HepG2 (cell line): ENCODE results near the gene SUN5. TPM values are rescaled to one million over a fixed set of nuclear protein-coding genes. Genes with fewer than 3 reads are reported as not detected.
A peak's percentile ranks its signal among the peaks of the same experiment; 100 is the strongest.

ENCODE experiments used
- AGO2 ChIP-seq: fragments of 200-400 bp; formaldehyde crosslinking; optimal IDR thresholded peaks from 2 replicates; pipeline ENCODE3; 2017; ENCODE audit warnings: mild to moderate bottlenecking, low read depth, low read length, moderate library complexity
- POLR2AphosphoS2 ChIP-seq: IDR thresholded peaks from 2 replicates; pipeline ENCODE4 v1.6.1; 2011; ENCODE audit warnings: low read depth, low read length, improper control_type of control experiment
- PTBP1 ChIP-seq: fragments of 200-400 bp; formaldehyde crosslinking; IDR thresholded peaks from 2 replicates; pipeline ENCODE4 v1.6.1; 2018; ENCODE audit warnings: low read length, low read depth; ENCODE audit not compliant: poor library complexity, severe bottlenecking
- SMYD3 ChIP-seq: sonication (generic); formaldehyde crosslinking; IDR thresholded peaks from 2 replicates; pipeline ENCODE4 v1.8.1; 2023; ENCODE audit warnings: mild to moderate bottlenecking, missing genetic modification reagents
- TARDBP ChIP-seq: sonication (generic); formaldehyde crosslinking; IDR thresholded peaks from 2 replicates; pipeline ENCODE4 v1.8.0; 2022; ENCODE audit warnings: mild to moderate bottlenecking, missing genetic modification reagents
- U2AF1 ChIP-seq: fragments of 200-400 bp; formaldehyde crosslinking; optimal IDR thresholded peaks from 2 replicates; pipeline ENCODE3; 2017; ENCODE audit warnings: mild to moderate bottlenecking, low read depth, low read length
- YY1 ChIP-seq: IDR thresholded peaks from 2 replicates; pipeline ENCODE4 v1.6.1; 2011; ENCODE audit warnings: low read length, low read depth, moderate library complexity, mild to moderate bottlenecking; ENCODE audit not compliant: insufficient read depth, insufficient replicate concordance
- ZBTB20 ChIP-seq: sonication (generic); formaldehyde crosslinking; IDR thresholded peaks from 2 replicates; pipeline ENCODE4 v1.8.1; 2023; ENCODE audit warnings: missing genetic modification reagents, low read depth, mild to moderate bottlenecking, borderline replicate concordance
- ZFP62 ChIP-seq: sonication (generic); formaldehyde crosslinking; IDR thresholded peaks from 2 replicates; pipeline ENCODE4 v1.4.0; 2020; ENCODE audit warnings: missing genetic modification reagents
- ZNF772 ChIP-seq: sonication (generic); formaldehyde crosslinking; IDR thresholded peaks from 2 replicates; pipeline ENCODE4 v1.5.0; 2020; ENCODE audit warnings: mild to moderate bottlenecking, missing genetic modification reagents
- ZNF788 ChIP-seq: sonication (generic); formaldehyde crosslinking; IDR thresholded peaks from 2 replicates; pipeline ENCODE4 v1.5.0; 2020; ENCODE audit warnings: mild to moderate bottlenecking, missing genetic modification reagents, borderline replicate concordance
- polyA plus RNA-seq, 8 experiments: library from polyadenylated mRNA; depleted of rRNA in 3 of 8; stranded (reverse) in 7 of 8; unstranded in 1 of 8; fragments of >200 nt; fragmentation: Illumina TruSeq in 4 of 8; extraction: Trizol in 4 of 8; gene quantifications; 2 replicates each; pipeline versions ENCODE4 v1.2.1 to v1.2.3, GENCODE V29; 2011 to 2016; ENCODE audit warnings: low read depth in 4 of 8, missing spikeins in 1 of 8, mixed read lengths in 1 of 8; ENCODE audit not compliant: insufficient read depth in 1 of 8
- total RNA-seq, 5 experiments: library from RNA; depleted of rRNA; stranded (reverse); fragments of >200 nt; fragmentation: Illumina TruSeq; extraction: Trizol; gene quantifications; 2 replicates each; pipeline ENCODE4 v1.2.3, GENCODE V29; 2016; ENCODE audit warnings: low read depth in 1 of 5
- TF ChIP-seq, protein P1 (sequence below): sonication (generic); formaldehyde crosslinking; IDR thresholded peaks from 2 replicates; pipeline ENCODE4 v1.5.0; 2020; ENCODE audit warnings: mild to moderate bottlenecking, missing genetic modification reagents
- TF ChIP-seq, protein P2 (sequence below): IDR thresholded peaks from 2 replicates; pipeline ENCODE4 v1.6.1; 2016; ENCODE audit warnings: low read depth, missing genetic modification reagents, missing compliant biosample characterization
- TF ChIP-seq, protein P3 (sequence below): sonication (generic); formaldehyde crosslinking; IDR thresholded peaks from 2 replicates; pipeline ENCODE4 v1.5.1; 2020; ENCODE audit warnings: missing genetic modification reagents, mild to moderate bottlenecking, borderline replicate concordance
- TF ChIP-seq, protein P4 (sequence below): sonication (generic); formaldehyde crosslinking; IDR thresholded peaks from 2 replicates; pipeline ENCODE4 v1.9.0; 2021; ENCODE audit warnings: missing genetic modification reagents, borderline replicate concordance

SUN5 gene
- total and polyA plus RNA-seq, 2 of the 13 experiments (the other 11 are each of a cell fraction or from before 2014, with no cell fraction given), result not detected

DNA sequence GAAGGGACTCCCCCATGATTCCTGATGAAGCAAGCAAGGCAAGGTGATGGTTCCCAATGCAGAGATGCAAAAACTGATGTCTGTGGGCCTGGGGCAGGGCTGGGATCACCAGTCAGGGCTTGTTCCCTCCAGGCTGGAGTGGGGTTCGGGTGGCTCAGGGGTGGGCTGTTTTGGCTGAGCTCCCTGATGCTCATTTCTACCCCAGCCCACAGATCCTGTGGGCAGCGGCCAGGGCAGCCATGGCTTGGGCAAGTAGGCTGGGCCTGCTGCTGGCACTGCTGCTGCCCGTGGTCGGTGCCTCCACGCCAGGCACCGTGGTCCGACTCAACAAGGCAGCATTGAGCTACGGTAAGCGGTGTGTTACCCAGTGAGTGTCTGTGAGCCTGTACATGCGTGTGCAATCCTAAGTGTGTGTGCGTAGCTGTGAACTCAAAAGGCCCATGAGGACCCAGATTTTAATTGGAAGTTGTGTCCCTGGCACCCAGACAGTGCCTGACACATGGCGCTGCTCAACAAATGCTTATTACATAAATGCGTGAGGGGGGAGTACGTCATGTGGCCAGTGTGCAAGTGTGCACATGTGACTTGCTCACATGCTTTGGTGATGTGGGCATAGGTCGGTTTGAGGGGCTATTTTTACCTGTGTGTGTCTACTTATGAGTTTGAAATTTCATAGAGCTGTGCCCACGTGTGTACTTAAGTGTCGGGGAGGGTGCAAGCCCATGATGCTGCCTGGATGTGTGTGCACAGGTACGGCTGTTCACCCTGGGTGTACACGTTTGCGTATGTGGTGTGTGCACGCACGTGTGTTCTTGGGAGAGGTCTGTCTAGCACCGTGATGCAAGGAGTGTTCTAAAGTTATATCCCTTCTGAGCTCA lies 4.3 kb upstream of the SUN5 start (continued):
- TF ChIP-seq, protein P1, sequence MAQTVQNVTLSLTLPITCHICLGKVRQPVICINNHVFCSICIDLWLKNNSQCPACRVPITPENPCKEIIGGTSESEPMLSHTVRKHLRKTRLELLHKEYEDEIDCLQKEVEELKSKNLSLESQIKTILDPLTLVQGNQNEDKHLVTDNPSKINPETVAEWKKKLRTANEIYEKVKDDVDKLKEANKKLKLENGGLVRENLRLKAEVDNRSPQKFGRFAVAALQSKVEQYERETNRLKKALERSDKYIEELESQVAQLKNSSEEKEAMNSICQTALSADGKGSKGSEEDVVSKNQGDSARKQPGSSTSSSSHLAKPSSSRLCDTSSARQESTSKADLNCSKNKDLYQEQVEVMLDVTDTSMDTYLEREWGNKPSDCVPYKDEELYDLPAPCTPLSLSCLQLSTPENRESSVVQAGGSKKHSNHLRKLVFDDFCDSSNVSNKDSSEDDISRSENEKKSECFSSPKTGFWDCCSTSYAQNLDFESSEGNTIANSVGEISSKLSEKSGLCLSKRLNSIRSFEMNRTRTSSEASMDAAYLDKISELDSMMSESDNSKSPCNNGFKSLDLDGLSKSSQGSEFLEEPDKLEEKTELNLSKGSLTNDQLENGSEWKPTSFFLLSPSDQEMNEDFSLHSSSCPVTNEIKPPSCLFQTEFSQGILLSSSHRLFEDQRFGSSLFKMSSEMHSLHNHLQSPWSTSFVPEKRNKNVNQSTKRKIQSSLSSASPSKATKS (CRISPR knock-in tag), result no peak
- TF ChIP-seq ZNF788 (CRISPR knock-in tag), result no peak
- peak; percentile 97 for TF ChIP-seq AGO2
- TF ChIP-seq SMYD3 (CRISPR knock-in tag), result no peak
- TF ChIP-seq ZNF772, result no peak; the same call in 1 of the 2 replicates
- no peak for TF ChIP-seq YY1
- TF ChIP-seq, protein P2, sequence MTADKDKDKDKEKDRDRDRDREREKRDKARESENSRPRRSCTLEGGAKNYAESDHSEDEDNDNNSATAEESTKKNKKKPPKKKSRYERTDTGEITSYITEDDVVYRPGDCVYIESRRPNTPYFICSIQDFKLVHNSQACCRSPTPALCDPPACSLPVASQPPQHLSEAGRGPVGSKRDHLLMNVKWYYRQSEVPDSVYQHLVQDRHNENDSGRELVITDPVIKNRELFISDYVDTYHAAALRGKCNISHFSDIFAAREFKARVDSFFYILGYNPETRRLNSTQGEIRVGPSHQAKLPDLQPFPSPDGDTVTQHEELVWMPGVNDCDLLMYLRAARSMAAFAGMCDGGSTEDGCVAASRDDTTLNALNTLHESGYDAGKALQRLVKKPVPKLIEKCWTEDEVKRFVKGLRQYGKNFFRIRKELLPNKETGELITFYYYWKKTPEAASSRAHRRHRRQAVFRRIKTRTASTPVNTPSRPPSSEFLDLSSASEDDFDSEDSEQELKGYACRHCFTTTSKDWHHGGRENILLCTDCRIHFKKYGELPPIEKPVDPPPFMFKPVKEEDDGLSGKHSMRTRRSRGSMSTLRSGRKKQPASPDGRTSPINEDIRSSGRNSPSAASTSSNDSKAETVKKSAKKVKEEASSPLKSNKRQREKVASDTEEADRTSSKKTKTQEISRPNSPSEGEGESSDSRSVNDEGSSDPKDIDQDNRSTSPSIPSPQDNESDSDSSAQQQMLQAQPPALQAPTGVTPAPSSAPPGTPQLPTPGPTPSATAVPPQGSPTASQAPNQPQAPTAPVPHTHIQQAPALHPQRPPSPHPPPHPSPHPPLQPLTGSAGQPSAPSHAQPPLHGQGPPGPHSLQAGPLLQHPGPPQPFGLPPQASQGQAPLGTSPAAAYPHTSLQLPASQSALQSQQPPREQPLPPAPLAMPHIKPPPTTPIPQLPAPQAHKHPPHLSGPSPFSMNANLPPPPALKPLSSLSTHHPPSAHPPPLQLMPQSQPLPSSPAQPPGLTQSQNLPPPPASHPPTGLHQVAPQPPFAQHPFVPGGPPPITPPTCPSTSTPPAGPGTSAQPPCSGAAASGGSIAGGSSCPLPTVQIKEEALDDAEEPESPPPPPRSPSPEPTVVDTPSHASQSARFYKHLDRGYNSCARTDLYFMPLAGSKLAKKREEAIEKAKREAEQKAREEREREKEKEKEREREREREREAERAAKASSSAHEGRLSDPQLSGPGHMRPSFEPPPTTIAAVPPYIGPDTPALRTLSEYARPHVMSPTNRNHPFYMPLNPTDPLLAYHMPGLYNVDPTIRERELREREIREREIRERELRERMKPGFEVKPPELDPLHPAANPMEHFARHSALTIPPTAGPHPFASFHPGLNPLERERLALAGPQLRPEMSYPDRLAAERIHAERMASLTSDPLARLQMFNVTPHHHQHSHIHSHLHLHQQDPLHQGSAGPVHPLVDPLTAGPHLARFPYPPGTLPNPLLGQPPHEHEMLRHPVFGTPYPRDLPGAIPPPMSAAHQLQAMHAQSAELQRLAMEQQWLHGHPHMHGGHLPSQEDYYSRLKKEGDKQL (CRISPR knock-in tag), result peak; percentile 37; the same call in 1 of the 2 replicates
- no peak for TF ChIP-seq ZFP62
- TF ChIP-seq, protein P3, sequence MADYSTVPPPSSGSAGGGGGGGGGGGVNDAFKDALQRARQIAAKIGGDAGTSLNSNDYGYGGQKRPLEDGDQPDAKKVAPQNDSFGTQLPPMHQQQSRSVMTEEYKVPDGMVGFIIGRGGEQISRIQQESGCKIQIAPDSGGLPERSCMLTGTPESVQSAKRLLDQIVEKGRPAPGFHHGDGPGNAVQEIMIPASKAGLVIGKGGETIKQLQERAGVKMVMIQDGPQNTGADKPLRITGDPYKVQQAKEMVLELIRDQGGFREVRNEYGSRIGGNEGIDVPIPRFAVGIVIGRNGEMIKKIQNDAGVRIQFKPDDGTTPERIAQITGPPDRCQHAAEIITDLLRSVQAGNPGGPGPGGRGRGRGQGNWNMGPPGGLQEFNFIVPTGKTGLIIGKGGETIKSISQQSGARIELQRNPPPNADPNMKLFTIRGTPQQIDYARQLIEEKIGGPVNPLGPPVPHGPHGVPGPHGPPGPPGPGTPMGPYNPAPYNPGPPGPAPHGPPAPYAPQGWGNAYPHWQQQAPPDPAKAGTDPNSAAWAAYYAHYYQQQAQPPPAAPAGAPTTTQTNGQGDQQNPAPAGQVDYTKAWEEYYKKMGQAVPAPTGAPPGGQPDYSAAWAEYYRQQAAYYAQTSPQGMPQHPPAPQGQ (CRISPR knock-in tag), result no peak
- no peak for TF ChIP-seq POLR2AphosphoS2
- peak; percentile 53; the same call in 1 of the 2 replicates for TF ChIP-seq TARDBP (CRISPR knock-in tag)
- peak; percentile 53 for TF ChIP-seq PTBP1
- peak; percentile 53 for TF ChIP-seq ZBTB20 (CRISPR knock-in tag)
- no peak for TF ChIP-seq U2AF1
- TF ChIP-seq, protein P4, sequence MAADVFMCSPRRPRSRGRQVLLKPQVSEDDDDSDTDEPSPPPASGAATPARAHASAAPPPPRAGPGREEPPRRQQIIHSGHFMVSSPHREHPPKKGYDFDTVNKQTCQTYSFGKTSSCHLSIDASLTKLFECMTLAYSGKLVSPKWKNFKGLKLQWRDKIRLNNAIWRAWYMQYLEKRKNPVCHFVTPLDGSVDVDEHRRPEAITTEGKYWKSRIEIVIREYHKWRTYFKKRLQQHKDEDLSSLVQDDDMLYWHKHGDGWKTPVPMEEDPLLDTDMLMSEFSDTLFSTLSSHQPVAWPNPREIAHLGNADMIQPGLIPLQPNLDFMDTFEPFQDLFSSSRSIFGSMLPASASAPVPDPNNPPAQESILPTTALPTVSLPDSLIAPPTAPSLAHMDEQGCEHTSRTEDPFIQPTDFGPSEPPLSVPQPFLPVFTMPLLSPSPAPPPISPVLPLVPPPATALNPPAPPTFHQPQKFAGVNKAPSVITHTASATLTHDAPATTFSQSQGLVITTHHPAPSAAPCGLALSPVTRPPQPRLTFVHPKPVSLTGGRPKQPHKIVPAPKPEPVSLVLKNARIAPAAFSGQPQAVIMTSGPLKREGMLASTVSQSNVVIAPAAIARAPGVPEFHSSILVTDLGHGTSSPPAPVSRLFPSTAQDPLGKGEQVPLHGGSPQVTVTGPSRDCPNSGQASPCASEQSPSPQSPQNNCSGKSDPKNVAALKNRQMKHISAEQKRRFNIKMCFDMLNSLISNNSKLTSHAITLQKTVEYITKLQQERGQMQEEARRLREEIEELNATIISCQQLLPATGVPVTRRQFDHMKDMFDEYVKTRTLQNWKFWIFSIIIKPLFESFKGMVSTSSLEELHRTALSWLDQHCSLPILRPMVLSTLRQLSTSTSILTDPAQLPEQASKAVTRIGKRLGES (CRISPR knock-in tag), result no peak; the same call in 1 of the 2 replicates
